PFSK-1 (cell line): Measurements from ENCODE around the gene PDCD5.

Source experiments
- FOXP2 ChIP-seq: optimal IDR thresholded peaks from 2 replicates; pipeline ENCODE3; 2011; ENCODE audit warnings: borderline replicate concordance, control low read depth, inconsistent platforms; ENCODE audit not compliant: insufficient read depth; ENCODE audit errors: extremely low read length, extremely low read depth
- POLR2AphosphoS5 ChIP-seq: IDR thresholded peaks from 2 replicates; pipeline ENCODE4 v1.6.1; 2012; ENCODE audit warnings: low read depth, mild to moderate bottlenecking, control low read depth, low read length, moderate library complexity
- REST ChIP-seq, 2 experiments: IDR thresholded peaks; 2 replicates each; pipeline versions ENCODE4 v1.6.1 to v1.8.0; 2011 to 2012; ENCODE audit warnings: low read depth in 2 of 2, low read length in 2 of 2, control low read depth in 1 of 2, inconsistent platforms in 1 of 2, mild to moderate bottlenecking in 1 of 2, moderate library complexity in 1 of 2; ENCODE audit not compliant: insufficient read depth in 1 of 2
- SIN3A ChIP-seq: IDR thresholded peaks from 2 replicates; pipeline ENCODE4 v1.6.1; 2012; ENCODE audit warnings: mild to moderate bottlenecking, low read length, moderate library complexity, borderline replicate concordance; ENCODE audit not compliant: insufficient read depth
- TAF1 ChIP-seq: IDR thresholded peaks from 2 replicates; pipeline ENCODE4 v1.6.1; 2012; ENCODE audit warnings: low read length, control low read depth, borderline replicate concordance; ENCODE audit not compliant: insufficient read depth

PDCD5 gene

GRCh38 chr19:32558607-32559228 lies 22.3 kb upstream of the PDCD5 start:
- TF ChIP-seq POLR2AphosphoS5 (no peak), REST (IDR thresholded peaks at IDR 0.05; ENCODE audit: insufficient read depth in 1 of 2, low read depth in 2 of 2, low read length in 2 of 2) (no peak), FOXP2 (no peak), SIN3A (no peak), TAF1 (no peak)

DNA sequence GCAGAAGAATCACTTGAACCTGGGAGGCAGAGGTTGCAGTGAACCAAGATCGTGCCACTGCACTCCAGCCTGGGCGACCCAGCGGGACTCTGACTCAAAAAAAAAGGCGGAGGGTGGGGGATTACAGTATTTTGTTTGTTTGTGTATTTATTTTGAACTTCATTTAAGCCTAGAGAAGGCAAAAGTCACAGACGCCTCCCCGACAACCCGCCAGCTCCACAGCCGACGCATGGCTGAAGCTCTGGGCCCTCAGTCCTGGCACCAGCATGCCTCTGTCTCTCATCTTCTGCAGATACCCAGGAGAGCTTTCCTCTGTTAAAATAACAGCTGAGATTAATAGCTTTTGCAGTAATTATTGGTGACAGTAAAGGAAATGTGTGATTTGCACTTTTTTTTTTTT lies 17.2 kb upstream of the PDCD5 start:
- TF ChIP-seq SIN3A (no peak), POLR2AphosphoS5 (no peak), FOXP2 (no peak), REST (IDR thresholded peaks at IDR 0.05; ENCODE audit: insufficient read depth in 1 of 2, low read depth in 2 of 2, low read length in 2 of 2) (no peak), TAF1 (no peak)

- no peak for TF ChIP-seq FOXP2
- TF ChIP-seq SIN3A, result no peak
- no peak for TF ChIP-seq TAF1
- no peak for TF ChIP-seq REST (IDR thresholded peaks at IDR 0.05; ENCODE audit: insufficient read depth in 1 of 2, low read depth in 2 of 2, low read length in 2 of 2)
- TF ChIP-seq POLR2AphosphoS5, result no peak
These were observed 14.7 kb upstream of the PDCD5 start for GRCh38 chr19:32566246-32566830.

- TF ChIP-seq SIN3A (no peak), FOXP2 (no peak), POLR2AphosphoS5 (no peak), REST (IDR thresholded peaks at IDR 0.05; ENCODE audit: insufficient read depth in 1 of 2, low read depth in 2 of 2, low read length in 2 of 2) (no peak), TAF1 (no peak)
These were observed 13.5 kb upstream of the PDCD5 start for GRCh38 chr19:32567486-32567885.
